HCT116 (cell line): ENCODE measurements around the gene HOXC11. TPM values are rescaled to one million over a fixed set of nuclear protein-coding genes. Genes with fewer than 3 reads are reported as not detected.

ENCODE experiments used
- ATAC-seq: fragments of 200-7000 bp; cut with Tn5 transposase; 2 replicates; pipeline ENCODE4 v1.9.1; 2020; ENCODE audit warnings: mild to moderate bottlenecking, moderate library complexity
- BruUV-seq: library from RNA; stranded (reverse); fragments of 400-500 nt; replicated peaks from 2 replicates; lab custom pipeline; 2021; lab: Mats Ljungman, UMichigan
- CTCF ChIA-PET: fragments of 300-600 bp; sonication (Branson Sonifier 250); formaldehyde crosslinking; loops from one replicate; lab custom pipeline; 2021; ENCODE audit warnings: antibody characterized with exemption; lab: Charles Lee
- POLR2A ChIA-PET: fragments of 300-600, 350-600 bp; sonication (Branson Sonifier 250); formaldehyde crosslinking; loops from one replicate; lab custom pipeline; 2021; ENCODE audit warnings: antibody characterized with exemption; lab: Charles Lee
- RAD21 ChIA-PET, 2 experiments: fragments of 300-600 bp; sonication (Branson Sonifier 250); formaldehyde crosslinking; loops; one replicate each; lab custom pipeline; 2023; ENCODE audit warnings: low total read pairs in 2 of 2; ENCODE audit not compliant: uncharacterized antibody in 2 of 2, unreplicated experiment in 2 of 2, low non-redundant PET in 1 of 2; lab: Charles Lee
- DNase-seq: peaks from one replicate; pipeline ENCODE4 v3.0.0-alpha.2; 2010; ENCODE audit warnings: low read depth, low spot score
- H2AFZ ChIP-seq: fragments of 200-600 bp; shearing (Covaris generic), sonication (generic); 2 replicates; pipeline ENCODE4 v1.6.1; 2017; ENCODE audit warnings: low read depth, mixed run types, mixed read lengths, antibody characterized with exemption, low read length; ENCODE audit not compliant: poor library complexity, severe bottlenecking
- H3K27ac ChIP-seq: 2 replicates; pipeline ENCODE4 v1.5.1; 2012; ENCODE audit warnings: low read depth, low read length
- H3K27me3 ChIP-seq: fragments of 200-600 bp; sonication (generic); 2 replicates; pipeline ENCODE4 v1.6.1; 2016; ENCODE audit warnings: mixed run types, low read length, mixed read lengths; ENCODE audit not compliant: insufficient read depth
- H3K36me3 ChIP-seq, 2 experiments: fragments of 200-500 bp in 1 of 2; fragments of 200-600 bp in 1 of 2; sonication (Bioruptor generic) in 1 of 2; sonication (generic) in 1 of 2; 2 replicates each; pipeline versions ENCODE4 v1.5.1 to v1.6.1; 2014 to 2016; ENCODE audit warnings: low read length in 2 of 2, inconsistent platforms in 1 of 2, mixed read lengths in 1 of 2, mixed run types in 1 of 2; ENCODE audit not compliant: insufficient read depth in 2 of 2, control insufficient read depth in 1 of 2
- H3K4me1 ChIP-seq, 2 experiments: fragments of 200-600 bp in 1 of 2; sonication (generic) in 1 of 2; 2 replicates each; pipeline versions ENCODE4 v1.5.1 to v1.6.1; 2012 to 2017; ENCODE audit warnings: low read length in 2 of 2, inconsistent platforms in 1 of 2, mild to moderate bottlenecking in 1 of 2, mixed read lengths in 1 of 2, mixed run types in 1 of 2, moderate library complexity in 1 of 2; ENCODE audit not compliant: insufficient read depth in 2 of 2, control insufficient read depth in 1 of 2
- H3K4me2 ChIP-seq: fragments of 200-600 bp; sonication (generic); 2 replicates; pipeline ENCODE4 v1.6.1; 2017; ENCODE audit warnings: mixed run types, low read length, mixed read lengths
- H3K4me3 ChIP-seq, 2 experiments: fragments of 200-600 bp in 1 of 2; sonication (generic) in 1 of 2; replicated peaks in 1 of 2; 2 replicates each; pipeline ENCODE4 v1.5.1; 2011 to 2016; ENCODE audit warnings: low read length in 2 of 2, control low read depth in 1 of 2, low read depth in 1 of 2, mild to moderate bottlenecking in 1 of 2, mixed read lengths in 1 of 2, mixed run types in 1 of 2
- H3K79me2 ChIP-seq: fragments of 200-600 bp; sonication (generic); 2 replicates; pipeline ENCODE4 v1.6.1; 2017; ENCODE audit warnings: mild to moderate bottlenecking, mixed run types, low read length, moderate library complexity, mixed read lengths; ENCODE audit not compliant: insufficient read depth
- H3K9ac ChIP-seq: fragments of 200-600 bp; sonication (generic); 2 replicates; pipeline ENCODE4 v1.6.1; 2016; ENCODE audit warnings: low read length, mixed read lengths
- H3K9me2 ChIP-seq: fragments of 200-600 bp; sonication (generic), shearing (Covaris generic); 2 replicates; pipeline ENCODE4 v1.6.1; 2017; ENCODE audit warnings: mixed run types, mild to moderate bottlenecking, moderate library complexity; ENCODE audit not compliant: insufficient read depth
- H3K9me3 ChIP-seq, 2 experiments: fragments of 200-500 bp in 1 of 2; fragments of 200-600 bp in 1 of 2; sonication (Bioruptor generic) in 1 of 2; sonication (generic) in 1 of 2; 2 replicates each; pipeline ENCODE4 v1.6.1; 2014 to 2017; ENCODE audit warnings: low read length in 2 of 2, mixed read lengths in 2 of 2, inconsistent platforms in 1 of 2, low read depth in 1 of 2, mild to moderate bottlenecking in 1 of 2, mixed run types in 1 of 2, moderate library complexity in 1 of 2; ENCODE audit not compliant: control insufficient read depth in 1 of 2, insufficient read depth in 1 of 2
- H4K20me1 ChIP-seq: fragments of 200-600 bp; sonication (generic), shearing (Covaris generic); 2 replicates; pipeline ENCODE4 v1.6.1; 2017; ENCODE audit warnings: mixed run types, mild to moderate bottlenecking, moderate library complexity; ENCODE audit not compliant: insufficient read depth
- EGR1 ChIP-seq: IDR thresholded peaks from 2 replicates; pipeline ENCODE4 v1.6.1; 2012; ENCODE audit warnings: low read depth
- SRF ChIP-seq: IDR thresholded peaks from 2 replicates; pipeline ENCODE4 v1.6.1; 2012; ENCODE audit warnings: low read depth
- intact Hi-C: fragments of 100-400 bp; cut with micrococcal nuclease; formaldehyde crosslinking; loops from 2 replicates; pipeline ENCODE4 v1.10.0; 2022
- total RNA-seq: library from RNA; stranded (reverse); gene quantifications from one replicate; pipeline ENCODE4 v1.2.1, GENCODE V29; 2021; ENCODE audit not compliant: unreplicated experiment
- TF ChIP-seq, protein P1 (sequence below): IDR thresholded peaks from 2 replicates; pipeline ENCODE4 v1.6.1; 2012; ENCODE audit warnings: low read depth
- TF ChIP-seq, protein P2 (sequence below): IDR thresholded peaks from 2 replicates; pipeline ENCODE4 v1.6.1; 2012

HOXC11 gene
- total RNA-seq, 1 experiment from 2014 or later = 0.22 TPM

DNA sequence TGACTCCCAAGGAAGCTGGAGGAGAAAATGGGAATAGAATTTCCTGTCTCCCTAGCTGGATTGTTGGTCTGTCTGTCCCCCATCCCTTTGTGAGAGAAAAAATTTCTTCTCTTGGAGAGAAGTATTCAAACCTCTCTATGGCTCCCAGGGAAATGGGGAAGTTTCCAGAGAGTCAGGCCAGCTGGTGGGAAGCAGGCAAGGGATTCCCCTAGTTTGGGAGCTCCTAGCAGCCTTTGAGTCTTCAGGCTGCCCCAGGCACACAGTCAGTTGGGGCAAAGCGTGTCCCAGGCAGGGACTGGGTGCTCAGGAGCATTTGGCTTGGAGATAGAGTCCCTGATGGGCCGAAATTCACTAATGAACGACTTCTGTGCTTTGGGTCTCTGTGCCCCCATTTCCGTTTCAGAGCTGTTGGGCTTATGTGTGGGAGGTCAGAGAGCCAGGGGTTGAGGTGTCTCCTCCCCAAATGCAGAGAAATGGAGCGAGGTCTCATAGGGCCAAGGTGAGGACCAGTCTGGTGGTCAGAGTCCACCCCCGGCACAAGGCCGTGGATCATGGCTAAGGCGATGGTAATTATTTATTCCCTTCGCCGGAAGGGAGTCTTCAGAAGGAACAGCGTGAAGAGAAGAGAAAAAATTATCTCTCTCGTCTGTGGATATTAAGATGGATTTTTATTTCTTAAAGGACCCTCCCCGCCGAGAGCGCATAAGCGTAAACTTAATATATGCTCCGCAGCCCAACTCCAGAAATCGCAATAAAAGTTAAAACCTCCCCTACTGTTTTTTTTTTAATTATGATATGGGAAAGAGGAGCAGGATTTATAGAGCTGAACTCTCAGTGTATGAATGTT is 20.5 kb downstream of the HOXC11 start:
- Histone ChIP-seq H3K9ac (no peak overlapping the region), H3K9me3 (no peaks in the 10 kb centered on the region), H3K79me2 (peaks cover 29% of the 10 kb centered on the region), H3K27me3 (no peaks in the 10 kb centered on the region), H4K20me1 (no peaks in the 10 kb centered on the region), H2AFZ (no peak overlapping the region), H3K4me3 (no peak overlapping the region), H3K4me2 (peak overlapping the region; percentile 94; the same call in 1 of the 2 replicates), H3K36me3 (no peaks in the 10 kb centered on the region), H3K27ac (no peak overlapping the region), H3K9me2 (no peaks in the 10 kb centered on the region), H3K4me1 (peaks cover 14 to 36% of the 10 kb centered on the region in 2 experiments)
- ATAC-seq (no peak), DNase-seq (no peak)
- TF ChIP-seq EGR1 = no peak
- TF ChIP-seq, protein P1, sequence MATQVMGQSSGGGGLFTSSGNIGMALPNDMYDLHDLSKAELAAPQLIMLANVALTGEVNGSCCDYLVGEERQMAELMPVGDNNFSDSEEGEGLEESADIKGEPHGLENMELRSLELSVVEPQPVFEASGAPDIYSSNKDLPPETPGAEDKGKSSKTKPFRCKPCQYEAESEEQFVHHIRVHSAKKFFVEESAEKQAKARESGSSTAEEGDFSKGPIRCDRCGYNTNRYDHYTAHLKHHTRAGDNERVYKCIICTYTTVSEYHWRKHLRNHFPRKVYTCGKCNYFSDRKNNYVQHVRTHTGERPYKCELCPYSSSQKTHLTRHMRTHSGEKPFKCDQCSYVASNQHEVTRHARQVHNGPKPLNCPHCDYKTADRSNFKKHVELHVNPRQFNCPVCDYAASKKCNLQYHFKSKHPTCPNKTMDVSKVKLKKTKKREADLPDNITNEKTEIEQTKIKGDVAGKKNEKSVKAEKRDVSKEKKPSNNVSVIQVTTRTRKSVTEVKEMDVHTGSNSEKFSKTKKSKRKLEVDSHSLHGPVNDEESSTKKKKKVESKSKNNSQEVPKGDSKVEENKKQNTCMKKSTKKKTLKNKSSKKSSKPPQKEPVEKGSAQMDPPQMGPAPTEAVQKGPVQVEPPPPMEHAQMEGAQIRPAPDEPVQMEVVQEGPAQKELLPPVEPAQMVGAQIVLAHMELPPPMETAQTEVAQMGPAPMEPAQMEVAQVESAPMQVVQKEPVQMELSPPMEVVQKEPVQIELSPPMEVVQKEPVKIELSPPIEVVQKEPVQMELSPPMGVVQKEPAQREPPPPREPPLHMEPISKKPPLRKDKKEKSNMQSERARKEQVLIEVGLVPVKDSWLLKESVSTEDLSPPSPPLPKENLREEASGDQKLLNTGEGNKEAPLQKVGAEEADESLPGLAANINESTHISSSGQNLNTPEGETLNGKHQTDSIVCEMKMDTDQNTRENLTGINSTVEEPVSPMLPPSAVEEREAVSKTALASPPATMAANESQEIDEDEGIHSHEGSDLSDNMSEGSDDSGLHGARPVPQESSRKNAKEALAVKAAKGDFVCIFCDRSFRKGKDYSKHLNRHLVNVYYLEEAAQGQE = no peak
- no peak for TF ChIP-seq SRF
- TF ChIP-seq, protein P2, sequence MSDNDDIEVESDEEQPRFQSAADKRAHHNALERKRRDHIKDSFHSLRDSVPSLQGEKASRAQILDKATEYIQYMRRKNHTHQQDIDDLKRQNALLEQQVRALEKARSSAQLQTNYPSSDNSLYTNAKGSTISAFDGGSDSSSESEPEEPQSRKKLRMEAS = no peak
- intact Hi-C loops = no loop called here
- ChIA-PET POLR2A (no interaction called here), RAD21 (interaction anchor here in 1 of 2 experiments (0.6 kb wide), 1 partner anchor 83 kb away, joined by 3 read pairs; no protein-coding TSS in a partner anchor), CTCF (interaction anchor here (1.2 to 2.1 kb wide), 4 partner anchors 8 to 215 kb away, joined by 3 to 15 read pairs (median 4); partner anchors contain the start of gene HOXC10)
- no TSS peak for BruUV-seq
